NCI-H128 (cell line): ENCODE results near the gene ESYT3.
"Not testable (repeated sequence)": the region's sequence is repeated elsewhere in the genome, so short reads cannot be mapped to it uniquely, and the experiment has no call there.

Experiments
- DNase-seq: peaks from one replicate; lab custom pipeline; 2025; ENCODE audit not compliant: unreplicated experiment; lab: John Stamatoyannopoulos, UW

ESYT3 gene

DNA sequence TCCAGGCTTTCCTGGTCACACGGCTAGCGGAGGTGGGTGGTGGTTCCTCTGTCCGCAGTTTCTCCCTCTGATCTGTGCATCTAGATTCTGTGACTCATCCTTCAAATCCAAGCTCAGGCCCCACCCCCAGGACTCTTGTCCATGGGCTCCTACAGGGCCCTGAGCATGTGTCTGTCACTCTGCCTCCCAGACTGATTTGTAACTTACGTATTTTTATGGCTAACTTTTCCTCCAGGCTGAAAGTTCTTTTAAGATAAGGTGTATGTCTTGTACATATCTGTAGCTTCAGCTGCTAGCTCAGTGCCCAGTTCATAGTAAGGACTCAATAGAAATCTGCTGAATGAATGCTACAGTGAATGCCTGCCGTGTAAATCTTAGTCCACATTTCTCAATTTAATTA lies 8.0 kb downstream of the ESYT3 start:
- no peak for DNase-seq

DNA sequence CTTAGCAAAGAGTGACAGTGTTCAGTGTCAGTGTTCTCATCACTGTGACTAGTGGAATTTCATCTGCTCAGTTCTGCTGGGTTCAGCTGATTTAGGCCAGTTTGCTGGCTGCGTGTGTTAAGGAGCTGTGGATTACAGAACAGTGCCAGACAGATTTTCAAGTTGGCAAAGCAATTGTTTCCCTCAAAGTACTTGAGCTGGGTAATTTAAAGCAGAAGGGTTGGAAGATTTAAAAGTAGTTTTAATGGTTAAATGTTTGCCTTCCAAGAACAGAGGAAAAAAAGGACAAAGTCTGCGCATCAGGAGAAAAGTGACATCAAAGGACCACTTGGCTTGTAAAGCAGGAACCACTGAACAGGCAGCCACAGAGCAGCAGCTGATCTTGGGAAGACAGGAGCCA lies 8.7 kb downstream of the ESYT3 start:
- no peak for DNase-seq

DNA sequence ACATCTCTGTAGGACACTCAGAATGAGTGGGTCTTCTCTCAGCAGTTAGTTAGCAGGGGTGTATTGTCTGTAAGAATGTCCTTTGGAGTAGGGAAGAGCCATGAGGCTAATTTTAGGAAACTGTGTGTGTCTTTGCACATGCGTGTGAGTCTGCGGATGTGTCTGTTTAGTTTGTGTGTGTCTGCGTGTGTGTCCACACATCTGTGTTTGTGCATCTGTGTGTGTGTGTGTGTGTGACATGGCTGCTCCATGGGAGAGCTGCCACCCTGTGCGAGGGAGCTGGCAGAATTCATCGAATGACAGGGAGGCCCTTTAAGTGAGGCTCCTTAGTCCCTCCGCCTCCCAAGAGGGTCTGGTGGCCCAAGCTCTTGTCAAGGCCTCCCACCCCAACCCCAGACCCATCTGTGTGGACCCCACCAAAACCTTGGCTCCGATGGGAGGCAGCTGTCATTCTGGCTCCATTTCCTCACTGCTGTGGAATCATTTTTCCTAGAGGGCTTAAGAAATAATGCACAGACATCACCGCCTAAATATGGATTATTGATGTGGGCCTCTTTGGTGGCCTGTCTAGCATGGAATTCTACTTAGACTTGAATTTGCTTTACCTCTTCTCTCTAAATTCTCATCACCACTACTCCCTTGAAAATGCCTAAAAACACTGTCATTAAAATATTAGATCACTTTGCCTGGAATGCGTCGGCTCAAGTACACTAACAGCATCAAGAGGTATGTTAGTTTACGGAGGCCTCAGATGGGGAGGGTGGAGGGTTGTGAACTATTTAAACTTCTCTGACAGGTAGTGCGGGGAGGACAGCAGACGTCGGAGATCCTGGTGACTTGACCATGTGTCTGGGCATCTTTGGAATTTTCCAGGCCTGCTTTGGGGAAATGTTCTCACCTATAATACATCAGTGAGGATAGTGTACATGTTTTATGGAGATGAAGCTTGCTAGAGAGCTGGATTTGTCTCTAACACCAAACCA lies 9.4 kb downstream of the ESYT3 start:
- DNase-seq: no peak

DNA sequence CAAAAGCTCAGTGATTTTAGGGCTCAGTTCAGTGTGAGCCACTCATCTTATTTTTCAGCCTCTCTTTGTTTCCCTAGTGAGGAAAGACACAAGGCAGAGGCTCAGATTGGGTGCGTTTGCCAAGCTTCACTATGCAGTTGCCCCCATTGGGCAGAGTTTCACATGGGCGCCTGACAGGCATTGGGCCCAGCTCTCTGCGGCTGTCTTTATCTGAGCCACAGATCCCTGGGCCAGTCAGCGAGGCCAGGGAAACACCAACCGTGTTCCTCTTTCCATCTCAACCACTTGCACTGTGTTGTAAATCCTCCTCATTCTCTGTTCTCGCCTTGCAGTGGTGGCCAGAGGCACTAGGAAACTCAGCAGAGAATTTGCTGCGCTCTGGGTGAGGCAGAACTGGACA lies 10.8 kb downstream of the ESYT3 start:
- DNase-seq: no peak

DNA sequence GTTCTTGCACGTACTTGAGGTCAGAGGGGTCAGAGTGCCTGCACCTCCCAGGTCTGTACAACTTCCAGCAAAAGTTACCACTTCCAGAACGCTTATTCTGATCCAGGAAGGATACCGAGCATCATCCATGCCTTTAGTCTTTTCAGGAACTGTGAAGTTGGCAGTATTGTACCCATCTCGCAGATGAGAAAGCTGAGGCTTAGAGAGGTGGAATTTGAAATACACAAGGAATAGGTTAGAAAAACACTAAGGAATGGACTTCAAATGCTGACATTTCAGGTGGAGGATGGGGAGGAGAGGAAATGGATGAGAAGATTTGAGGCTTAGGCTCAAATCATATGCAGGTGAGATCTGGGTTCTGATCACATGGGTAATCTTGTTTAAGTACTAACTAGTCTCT lies 11.2 kb downstream of the ESYT3 start:
- DNase-seq: no peak

DNA sequence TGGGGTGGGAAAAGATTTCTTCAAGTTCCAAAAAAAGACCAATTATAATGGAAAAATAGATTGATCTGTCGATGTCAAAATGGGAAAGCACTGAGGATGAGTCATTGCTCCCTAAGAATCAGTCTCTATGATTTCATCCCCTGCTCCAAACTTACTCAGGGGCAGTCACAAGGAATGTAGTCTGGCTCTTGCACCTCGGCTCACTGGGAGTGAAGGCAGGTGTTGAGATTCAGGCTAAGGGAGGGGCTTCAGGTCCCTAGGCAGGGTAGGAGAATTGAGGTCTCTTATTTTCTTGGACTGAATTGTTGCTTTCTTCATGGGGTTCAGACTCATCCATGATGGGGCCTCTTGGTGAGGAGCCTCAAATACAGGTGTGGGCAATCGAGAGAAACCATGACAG lies 14.2 kb downstream of the ESYT3 start:
- DNase-seq: no peak

DNA sequence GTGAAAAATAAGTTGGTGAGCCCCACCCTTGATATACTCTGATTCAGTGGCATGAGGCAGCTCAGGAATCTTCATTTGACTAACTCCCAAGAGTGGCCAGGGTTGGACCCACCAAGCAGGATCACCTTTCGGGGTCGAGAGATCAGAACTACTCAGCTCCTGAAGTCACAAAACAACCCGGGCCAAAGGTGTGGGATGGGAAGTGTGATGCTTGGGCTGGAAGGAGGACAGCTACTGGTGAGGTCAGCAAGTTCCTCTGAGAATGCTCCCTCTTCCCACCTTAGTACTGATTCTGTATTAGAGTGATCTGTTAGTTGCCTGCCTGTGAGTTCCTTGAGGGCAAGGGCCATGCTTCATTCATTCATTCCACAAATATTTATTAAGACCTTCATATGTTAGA lies 15.1 kb downstream of the ESYT3 start:
- DNase-seq: no peak

DNA sequence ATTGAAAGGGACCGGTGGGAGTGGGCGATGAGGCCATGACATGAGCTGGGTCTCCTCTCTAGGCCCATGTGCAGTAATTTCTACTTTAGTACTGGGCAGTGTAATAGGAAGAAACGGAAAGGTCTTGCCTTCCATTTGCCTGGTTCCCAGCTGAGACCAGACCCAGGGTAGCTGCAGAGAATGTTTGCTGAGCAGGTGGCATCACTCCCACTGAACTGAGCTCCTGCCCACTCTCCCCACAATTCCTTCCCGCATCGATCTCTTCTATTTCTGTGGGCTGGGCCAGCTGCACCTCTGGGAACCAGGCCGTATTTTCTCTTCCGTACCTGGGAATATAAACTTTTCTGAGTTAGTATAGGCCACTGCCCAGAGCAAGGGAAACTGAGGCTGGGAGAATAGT lies 15.8 kb downstream of the ESYT3 start:
- no peak for DNase-seq

DNA sequence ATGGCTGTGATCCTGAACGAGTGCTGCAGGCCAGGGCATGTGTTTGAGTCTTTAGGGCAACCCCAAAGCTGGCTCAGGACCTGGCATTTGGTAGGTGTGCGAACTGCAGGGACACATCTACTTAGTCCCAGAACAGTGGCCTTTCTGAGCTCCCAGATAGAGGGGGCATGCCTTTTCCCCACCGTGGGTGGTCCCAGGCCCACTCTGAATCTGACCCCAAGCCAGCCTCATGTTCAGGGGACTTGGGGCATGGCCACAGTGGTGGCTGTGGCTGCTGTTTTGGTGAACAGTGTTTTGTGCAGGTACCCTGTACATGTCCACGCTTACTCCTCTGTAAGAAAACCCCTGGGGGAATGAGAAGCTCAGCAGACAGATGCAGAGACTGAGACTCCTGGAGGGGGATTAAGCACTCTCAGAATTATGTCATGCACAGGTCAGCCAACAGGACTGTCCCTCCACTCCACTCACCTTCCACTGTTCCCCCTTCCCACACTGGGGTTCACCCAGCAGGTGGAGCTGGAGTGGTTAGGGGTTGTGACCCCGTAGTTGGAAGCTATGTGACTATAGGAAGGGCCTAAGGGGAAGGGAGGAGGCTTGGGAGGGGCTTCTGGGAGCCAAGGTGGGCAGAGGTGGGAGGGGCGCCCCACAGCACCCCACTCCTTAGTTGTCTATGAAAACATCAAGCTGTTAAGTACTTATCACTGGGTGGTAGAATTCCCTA lies 16.4 kb downstream of the ESYT3 start:
- no peak for DNase-seq

DNA sequence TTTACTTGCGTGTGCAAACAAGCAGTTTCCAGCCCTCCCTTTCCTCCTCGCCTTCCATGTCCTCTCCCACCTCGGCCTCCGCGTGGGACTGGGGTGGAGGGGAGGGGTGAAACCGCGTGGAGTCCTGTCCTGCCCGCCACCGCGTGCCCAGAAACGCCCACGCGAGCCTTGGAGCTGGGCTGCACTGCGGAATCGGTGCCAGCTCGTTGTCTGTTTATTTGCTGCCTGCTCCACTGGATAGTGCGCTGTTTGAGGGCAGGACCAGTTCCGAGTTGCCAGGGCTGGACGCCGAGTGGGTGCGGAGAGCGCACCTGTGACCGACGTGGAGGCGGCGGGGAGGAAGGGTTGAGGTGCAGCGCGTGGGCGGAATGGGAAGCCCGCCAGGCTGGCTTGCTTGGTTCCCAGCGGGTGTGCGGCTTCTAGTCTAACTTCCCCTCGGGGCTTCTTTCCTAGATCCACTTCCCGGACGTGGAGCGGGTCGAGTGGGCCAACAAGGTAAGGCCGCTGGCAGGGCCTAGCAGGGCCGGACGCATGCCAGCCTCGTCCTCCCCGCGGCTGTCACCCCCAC lies 17.3 kb downstream of the ESYT3 start:
- DNase-seq: no peak

DNA sequence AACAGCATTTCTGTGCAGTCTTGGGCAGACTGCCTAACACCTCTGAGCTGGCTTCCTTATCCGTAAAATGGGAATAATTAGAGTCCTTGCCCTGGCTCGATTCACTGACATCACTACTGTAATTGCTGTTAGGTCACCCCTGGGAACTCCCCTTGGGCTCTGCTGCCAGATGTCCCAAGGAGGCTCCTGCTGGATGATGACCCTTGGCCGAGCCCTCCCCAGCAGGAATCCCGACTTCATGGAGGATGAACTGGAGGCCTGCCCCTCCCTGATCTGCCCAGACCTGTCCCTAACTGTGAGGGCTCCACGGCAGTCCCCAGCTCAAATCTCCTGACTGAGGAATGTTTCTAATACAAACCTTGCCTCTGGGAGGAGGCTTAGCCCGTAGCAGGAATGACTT lies 18.0 kb downstream of the ESYT3 start:
- no peak for DNase-seq

DNA sequence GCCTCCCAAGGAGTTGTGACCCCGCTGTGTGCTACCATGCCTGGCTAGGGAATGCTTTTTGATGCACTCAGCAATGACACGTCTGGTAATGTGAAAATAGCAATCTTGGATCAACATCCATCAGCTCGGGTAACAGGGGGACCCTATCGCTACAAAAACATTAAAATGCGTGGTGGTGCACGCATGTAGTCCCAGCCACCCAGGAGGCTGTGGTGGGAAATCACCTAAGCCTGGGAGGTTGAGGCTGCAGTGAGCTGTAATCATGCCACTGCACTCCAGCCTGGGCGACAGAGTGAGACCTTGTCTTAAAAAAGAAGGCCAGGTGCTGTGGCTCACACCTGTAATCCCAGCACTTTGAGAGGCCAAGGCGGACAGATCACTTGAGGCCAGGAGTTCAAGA lies 19.5 kb downstream of the ESYT3 start:
- not testable (repeated sequence) for DNase-seq

DNA sequence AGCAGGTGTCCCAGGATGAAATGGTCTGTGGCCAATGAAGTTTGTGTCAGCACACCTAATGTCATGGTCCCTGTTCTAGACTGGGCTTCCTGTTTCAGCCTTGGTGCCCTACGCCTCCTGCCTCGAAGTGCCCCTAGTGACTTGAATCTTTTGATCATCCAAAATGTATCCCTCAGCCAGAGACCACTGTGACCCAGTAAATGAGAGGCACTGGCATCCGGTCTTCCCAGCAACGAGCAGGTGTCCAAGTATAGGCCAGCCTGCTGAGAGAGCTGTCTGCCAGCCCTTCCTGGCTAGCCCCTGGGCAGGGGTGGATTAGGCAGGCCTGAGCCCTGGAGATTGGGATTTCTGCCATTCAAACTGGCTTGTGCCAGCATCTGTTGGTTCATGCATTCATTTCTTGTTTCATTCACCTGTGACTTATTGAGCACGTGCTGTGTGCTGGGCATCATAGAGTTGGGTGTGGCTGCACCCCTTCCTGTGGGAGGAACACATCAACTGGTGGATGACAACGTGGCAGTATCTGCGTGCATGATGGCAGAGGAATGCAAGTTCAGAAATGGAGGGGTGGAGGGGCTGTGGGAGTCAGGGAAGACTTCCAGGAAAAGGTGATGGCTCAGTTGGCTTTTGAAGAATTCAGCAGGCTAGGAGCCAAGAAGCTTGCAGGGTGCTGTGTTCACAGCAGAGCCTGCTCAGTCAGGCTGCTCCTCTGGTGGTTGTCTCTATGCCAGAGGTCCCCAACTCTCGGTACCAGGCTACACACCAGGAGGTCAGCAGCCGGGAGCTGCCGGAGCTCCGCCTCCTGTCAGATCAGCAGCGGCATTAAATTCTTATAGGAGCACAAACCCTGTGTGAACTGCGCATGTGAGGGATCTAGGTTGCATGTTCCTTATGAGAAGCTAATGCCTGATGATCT lies 21.6 kb downstream of the ESYT3 start:
- no peak for DNase-seq

DNA sequence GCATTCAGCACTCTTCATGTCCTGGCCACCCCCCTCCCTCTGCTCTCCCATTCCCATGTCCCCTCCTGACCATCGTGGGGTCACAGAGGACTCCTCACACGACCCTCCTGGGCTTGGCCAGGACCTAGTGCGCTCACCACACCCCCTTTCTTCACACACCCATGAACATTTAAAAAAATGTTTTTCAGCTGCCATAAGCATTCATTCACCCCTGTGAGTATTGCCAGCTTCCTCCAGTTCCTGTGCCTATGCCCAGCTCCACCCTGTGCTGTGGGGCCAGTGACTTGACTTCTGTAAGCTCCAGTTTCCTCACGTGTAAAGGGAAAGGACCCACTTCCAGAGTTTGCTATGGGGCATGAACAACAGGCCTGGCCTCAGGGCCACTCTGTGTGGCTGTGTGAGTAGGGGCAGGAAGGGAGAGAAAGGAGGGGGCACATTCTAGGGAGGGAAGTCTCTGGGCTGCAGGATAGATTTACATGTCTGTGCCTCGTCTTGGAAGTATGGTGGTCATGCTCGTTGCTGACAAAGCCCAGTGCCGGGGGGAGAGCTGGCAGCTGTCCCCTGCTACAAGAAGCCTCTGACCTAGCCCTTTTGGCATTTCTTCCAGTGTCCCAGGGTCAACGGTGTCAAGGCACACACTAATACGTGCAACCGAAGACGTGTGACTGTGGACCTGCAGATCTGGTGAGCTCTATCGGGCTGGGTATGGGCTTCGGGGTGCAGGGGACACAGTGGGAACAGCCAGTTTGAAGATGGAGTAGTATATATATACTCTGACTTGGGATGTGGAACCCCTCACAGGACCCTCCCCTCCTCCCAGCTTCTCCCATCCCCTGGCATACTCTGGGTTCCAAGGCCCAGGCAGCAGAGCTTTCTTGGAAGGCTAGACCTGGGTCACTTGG lies 22.8 kb downstream of the ESYT3 start:
- DNase-seq: no peak

DNA sequence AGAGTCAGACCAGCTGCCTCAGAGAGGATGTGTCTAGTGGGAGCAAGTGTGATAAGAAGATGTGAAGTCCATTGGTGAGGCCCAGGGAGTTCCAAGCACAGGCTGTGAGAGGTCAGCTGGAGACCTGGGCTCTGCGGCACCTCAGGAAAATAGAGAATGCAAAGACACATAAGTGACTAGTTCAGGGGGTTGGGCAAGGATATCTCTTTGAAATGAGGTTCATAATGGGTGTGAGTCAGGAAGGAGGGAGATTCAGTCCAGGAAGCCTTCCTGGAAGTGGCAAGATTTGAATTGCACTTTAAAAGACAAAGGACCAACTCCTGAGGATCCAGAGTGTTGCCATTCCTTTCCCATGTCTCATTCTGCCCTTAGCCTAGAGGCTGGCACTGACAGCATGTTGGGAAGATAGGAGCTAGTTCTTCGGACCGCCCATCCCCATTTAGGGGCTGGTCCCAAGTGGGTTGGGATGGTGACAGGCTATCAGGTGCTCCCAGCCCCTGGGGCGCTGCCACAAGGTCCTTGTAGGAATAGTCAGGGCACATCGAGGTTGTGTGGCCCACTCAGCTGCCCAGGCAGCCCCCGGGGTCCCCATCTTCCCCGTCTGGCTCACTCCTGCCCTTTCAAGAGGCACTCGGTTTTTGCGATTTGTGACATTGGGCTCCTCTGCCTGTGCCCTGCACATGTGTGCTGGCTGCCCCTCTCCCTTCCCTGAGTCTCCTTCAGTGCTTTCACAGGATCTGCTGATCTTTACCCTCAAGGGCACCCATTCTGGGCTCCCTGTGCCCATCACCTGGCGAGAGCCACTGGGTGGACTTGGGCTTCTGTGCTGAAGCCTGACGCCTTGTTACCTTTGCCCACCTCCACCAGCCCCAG lies 23.7 kb downstream of the ESYT3 start:
- DNase-seq: no peak

DNA sequence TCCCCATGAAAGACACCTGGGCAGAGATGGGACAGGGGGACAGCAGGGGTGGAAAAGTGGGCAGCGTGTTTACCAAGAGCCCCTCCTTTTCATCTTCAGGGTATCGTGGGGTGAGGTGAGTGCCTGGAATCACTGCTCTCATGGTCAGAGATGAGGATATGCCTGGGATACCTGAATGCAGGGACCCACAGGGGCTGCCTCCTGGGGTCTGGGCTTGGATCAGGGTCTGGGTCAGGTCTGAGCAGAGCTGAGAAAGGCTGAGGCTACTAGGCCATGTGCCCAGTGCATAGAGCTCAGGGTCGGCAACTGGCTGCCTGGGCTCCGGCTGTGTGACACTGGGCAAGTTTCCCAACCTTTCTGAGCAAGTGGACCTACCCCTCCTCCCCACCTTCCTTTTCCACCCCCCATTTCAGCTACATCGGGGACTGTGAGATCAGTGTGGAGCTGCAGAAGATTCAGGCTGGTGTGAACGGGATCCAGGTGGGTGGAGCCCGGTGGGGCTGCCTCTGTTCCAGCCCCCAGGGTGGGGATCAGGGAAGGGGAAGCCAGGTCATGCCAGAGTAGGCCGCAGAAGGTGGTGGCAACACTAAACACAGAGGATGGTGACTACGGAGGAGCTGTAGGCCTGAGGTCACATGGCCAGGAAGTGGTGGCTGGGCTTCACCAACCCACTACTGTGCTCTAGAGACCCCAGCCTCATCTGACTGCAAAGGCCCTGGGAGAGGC lies 24.5 kb downstream of the ESYT3 start:
- no peak for DNase-seq

DNA sequence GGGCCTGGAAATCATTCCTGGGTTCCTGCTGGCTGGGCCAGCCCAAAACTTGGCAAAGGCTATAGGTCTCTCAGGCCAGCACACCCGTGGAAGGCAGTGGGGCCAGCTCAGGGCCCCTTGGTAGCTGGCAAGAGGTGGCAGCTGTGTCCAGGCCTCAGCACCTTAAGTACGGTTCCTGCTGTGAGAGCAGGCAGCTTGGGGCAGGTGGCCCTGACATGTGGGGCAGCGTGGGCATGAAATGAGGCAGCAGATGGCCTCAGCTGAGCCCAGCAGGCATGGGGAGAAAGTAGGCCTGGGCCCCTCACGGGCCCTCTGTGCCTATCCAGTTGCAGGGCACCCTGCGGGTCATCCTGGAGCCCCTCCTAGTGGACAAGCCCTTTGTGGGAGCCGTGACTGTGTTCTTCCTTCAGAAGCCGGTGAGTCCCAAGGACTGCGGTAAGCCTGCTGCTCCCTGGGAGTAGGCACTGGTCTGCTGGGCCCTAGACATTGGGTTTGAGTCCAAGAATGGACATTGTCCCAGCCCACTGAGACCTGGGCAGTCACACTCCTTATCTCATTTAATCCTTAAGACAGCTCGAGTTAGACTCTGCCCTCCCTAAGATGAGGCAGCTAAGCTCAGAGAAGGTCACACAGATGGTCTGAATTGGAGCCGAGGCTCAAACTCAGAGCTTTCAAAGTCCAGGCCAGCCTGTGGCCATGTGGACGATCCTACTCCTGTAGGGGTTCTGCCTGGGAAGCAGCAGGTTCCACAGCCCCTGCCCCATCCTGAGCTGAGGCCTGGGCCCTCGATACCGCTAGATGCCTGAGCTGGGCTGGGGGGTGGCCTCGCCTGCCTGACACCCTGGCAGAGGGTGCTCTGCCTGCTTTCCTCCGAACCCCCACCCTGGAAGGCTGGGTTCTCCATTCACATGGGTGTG lies 25.5 kb downstream of the ESYT3 start:
- DNase-seq: no peak
